NCI-H345 treated with DMSO at 0.1 percent for 48 hours (cell line): ENCODE measurements around the gene PSMD8.
"Not testable (repeated sequence)": the region's sequence is repeated elsewhere in the genome, so short reads cannot be mapped to it uniquely, and the experiment has no call there.

Experiments used
- DNase-seq: peaks from one replicate; lab custom pipeline; 2025; ENCODE audit not compliant: unreplicated experiment; lab: John Stamatoyannopoulos, UW

PSMD8 gene

GRCh38 chr19:38361633-38362075 lies 12.7 kb upstream of the PSMD8 start:
- peak; percentile 99 for DNase-seq

GRCh38 chr19:38362076-38362945 lies 12.1 kb upstream of the PSMD8 start:
- peak; percentile 99 for DNase-seq

- not testable (repeated sequence) for DNase-seq
Observed at GRCh38 chr19:38362946-38363688, 11.3 kb upstream of the PSMD8 start.

GRCh38 chr19:38367041-38367440 lies 7.3 kb upstream of the PSMD8 start:
- DNase-seq: no peak

- no peak for DNase-seq
Observed at GRCh38 chr19:38369584-38369983, 4.8 kb upstream of the PSMD8 start.

GRCh38 chr19:38370299-38370698 lies 4.1 kb upstream of the PSMD8 start:
- DNase-seq: no peak

- DNase-seq: no peak
Observed at GRCh38 chr19:38371081-38371480, 3.3 kb upstream of the PSMD8 start.

GRCh38 chr19:38373907-38374331 lies 452 bp upstream of the PSMD8 start:
- no peak for DNase-seq

- DNase-seq: no peak
Observed at GRCh38 chr19:38375098-38375493, 725 bp downstream of the PSMD8 start.

GRCh38 chr19:38375748-38376147 lies 1.4 kb downstream of the PSMD8 start:
- no peak for DNase-seq

- DNase-seq: no peak
Observed at GRCh38 chr19:38376576-38376975, 2.2 kb downstream of the PSMD8 start.

- no peak for DNase-seq
Observed at GRCh38 chr19:38377052-38377451, 2.7 kb downstream of the PSMD8 start.

- no peak for DNase-seq
Observed at GRCh38 chr19:38378866-38379265, 4.5 kb downstream of the PSMD8 start.

GRCh38 chr19:38381138-38381537 lies 6.8 kb downstream of the PSMD8 start:
- DNase-seq: no peak

GRCh38 chr19:38383184-38383583 lies 8.8 kb downstream of the PSMD8 start:
- DNase-seq: no peak

GRCh38 chr19:38383743-38384142 lies 9.4 kb downstream of the PSMD8 start:
- DNase-seq: no peak

GRCh38 chr19:38384209-38385027 lies 10.0 kb downstream of the PSMD8 start:
- no peak for DNase-seq

GRCh38 chr19:38385057-38385803 lies 10.9 kb downstream of the PSMD8 start:
- no peak for DNase-seq

GRCh38 chr19:38385804-38386257 lies 11.5 kb downstream of the PSMD8 start:
- no peak for DNase-seq

- no peak for DNase-seq
Observed at GRCh38 chr19:38386300-38386970, 12.1 kb downstream of the PSMD8 start.
